ENCODE data around the gene GBGT1. TPM values are rescaled to one million over a fixed set of nuclear protein-coding genes. Genes with fewer than 3 reads are reported as not detected.

GBGT1 gene
- total and polyA plus RNA-seq, 9 of the 15 experiments (the other 6 are each of a cell fraction or from before 2014, with no cell fraction given) = 0.55 to 25.8 (median 13.7) TPM

- peak in 2 of 3 experiments; percentile 32 to 45; a peak in 4 of 6 replicates for TF ChIP-seq CTCF (IDR thresholded peaks at IDR 0.05 in 2 of 3, conservative IDR thresholded peaks at IDR 0.05 in 1 of 3; ENCODE audit: insufficient read depth in 2 of 3, low read depth in 1 of 3, low read length in 3 of 3)
- TF ChIP-seq YY1 (IDR thresholded peaks at IDR 0.05; ENCODE audit: borderline replicate concordance in 1 of 3, control insufficient read depth in 1 of 3, extremely low read depth in 1 of 3, insufficient read depth in 3 of 3, insufficient read length in 1 of 3, insufficient replicate concordance in 2 of 3, low read depth in 1 of 3, low read length in 2 of 3) = peak; percentile 14 to 61 (median 60)
- TF ChIP-seq HOMEZ (CRISPR knock-in tag; IDR thresholded peaks at IDR 0.05) = peak; percentile 92; the same call in 1 of the 2 replicates
- TF ChIP-seq CXXC5 (CRISPR knock-in tag; IDR thresholded peaks at IDR 0.05) = peak; percentile 98
- TF ChIP-seq HNRNPUL1 (IDR thresholded peaks at IDR 0.05; ENCODE audit: low read length) = no peak
- TF ChIP-seq NFYB (IDR thresholded peaks at IDR 0.05; ENCODE audit: extremely low read depth, insufficient read length) = no peak
- TF ChIP-seq PHF20 (IDR thresholded peaks at IDR 0.05; ENCODE audit: partially characterized antibody) = peak; percentile 45
- no peak for TF ChIP-seq DIDO1 (tag; IDR thresholded peaks at IDR 0.05; ENCODE audit: low read depth)
- TF ChIP-seq HEY1 (CRISPR knock-in tag; IDR thresholded peaks at IDR 0.05; ENCODE audit: borderline replicate concordance) = no peak
- peak; percentile 71 for TF ChIP-seq ZNF239 (CRISPR knock-in tag; IDR thresholded peaks at IDR 0.05)
- peak; percentile 51 for TF ChIP-seq CTCFL (IDR thresholded peaks at IDR 0.05; ENCODE audit: borderline replicate concordance, insufficient read depth, low read depth, low read length, poor library complexity, severe bottlenecking)
- no peak for TF ChIP-seq ZNF277 (CRISPR knock-in tag; IDR thresholded peaks at IDR 0.05; ENCODE audit: borderline replicate concordance)
- TF ChIP-seq NRF1 (conservative IDR thresholded peaks at IDR 0.05 in 1 of 2, IDR thresholded peaks at IDR 0.05 in 1 of 2) = peak; percentile 94 to 95
- TF ChIP-seq ASH1L (IDR thresholded peaks at IDR 0.05; ENCODE audit: borderline replicate concordance, low read depth, partially characterized antibody) = peak; percentile 37
- TF ChIP-seq COPS2 (conservative IDR thresholded peaks at IDR 0.05) = no peak
- TF ChIP-seq CBFA2T2 (conservative IDR thresholded peaks at IDR 0.05) = peak; percentile 24; the same call in 1 of the 2 replicates
- TF ChIP-seq HDAC2 (IDR thresholded peaks at IDR 0.05) = peak; percentile 50; the same call in 1 of the 2 replicates
- TF ChIP-seq RFX5 (IDR thresholded peaks at IDR 0.05; ENCODE audit: low read depth, low read length) = no peak
- TF ChIP-seq GATA2 (CRISPR knock-in tag; IDR thresholded peaks at IDR 0.05) = no peak
Observed at GRCh38 chr9:133149130-133150015, 14.3 kb downstream of the GBGT1 start (continued).

Measured in K562 (cell line).